ENCODE measurements around the gene UBN1.

UBN1 gene

GRCh38 chr16:4840984-4841383 lies 6.3 kb upstream of the UBN1 start:
- CTCF ChIA-PET = interaction anchor here (0.7 kb wide), 1 partner anchor 94 kb away, joined by 3 read pairs; no protein-coding TSS in a partner anchor
- Histone ChIP-seq H3K9me3 (ENCODE audit: control insufficient read depth, insufficient read depth, low read depth, low read length) (no peaks in the 10 kb centered on the region), H3K36me3 (ENCODE audit: control insufficient read depth in 2 of 2, insufficient read depth in 1 of 2, low read length in 2 of 2) (peaks cover 44 to 90% of the 10 kb centered on the region in 2 experiments), H3K4me1 (ENCODE audit: control insufficient read depth, insufficient read depth, low read length) (no peaks in the 10 kb centered on the region), H3K4me3 (ENCODE audit: low read depth, low read length) (no peak overlapping the region), H3K27ac (ENCODE audit: extremely low read depth, low read depth, low read length) (no peak overlapping the region)
- POLR2A ChIA-PET = interaction anchor here (0.5 to 1.1 kb wide), 2 partner anchors 16 to 204 kb away, joined by 4 to 5 read pairs; no protein-coding TSS in a partner anchor
- no peak for TF ChIP-seq ZNF768 (tag by site-specific recombination; IDR thresholded peaks at IDR 0.05)
- no peak for TF ChIP-seq ZEB2 (tag by site-specific recombination; IDR thresholded peaks at IDR 0.05)
- no peak for TF ChIP-seq ZNF544 (tag by site-specific recombination; IDR thresholded peaks at IDR 0.05)
- no peak for TF ChIP-seq ZBTB44 (tag by site-specific recombination; IDR thresholded peaks at IDR 0.05)
- TF ChIP-seq TSHZ1 (tag by site-specific recombination; IDR thresholded peaks at IDR 0.05; ENCODE audit: borderline replicate concordance) = no peak
- TF ChIP-seq BCL11A (tag by site-specific recombination; IDR thresholded peaks at IDR 0.05; ENCODE audit: low read depth) = no peak
- no peak for TF ChIP-seq ZNF148 (tag by site-specific recombination; IDR thresholded peaks at IDR 0.05; ENCODE audit: borderline replicate concordance)
- no peak for TF ChIP-seq ZSCAN18 (tag by site-specific recombination; IDR thresholded peaks at IDR 0.05)
- TF ChIP-seq ZNF704 (tag by site-specific recombination; IDR thresholded peaks at IDR 0.05) = no peak
- TF ChIP-seq SP7 (tag by site-specific recombination; IDR thresholded peaks at IDR 0.05) = no peak

- Histone ChIP-seq H3K9me3 (ENCODE audit: control insufficient read depth, insufficient read depth, low read depth, low read length) (no peaks in the 10 kb centered on the region), H3K36me3 (ENCODE audit: control insufficient read depth in 2 of 2, insufficient read depth in 1 of 2, low read length in 2 of 2) (peaks cover 23 to 41% of the 10 kb centered on the region in 2 experiments), H3K4me3 (ENCODE audit: low read depth, low read length) (peak overlapping the region; percentile 98), H3K27ac (ENCODE audit: extremely low read depth, low read depth, low read length) (peak overlapping the region; percentile 78), H3K4me1 (ENCODE audit: control insufficient read depth, insufficient read depth, low read length) (peaks cover 11% of the 10 kb centered on the region)
- POLR2A ChIA-PET = interaction anchor here (0.5 to 2.8 kb wide), 13 partner anchors 8 to 375 kb away, joined by 3 to 8 read pairs (median 4); partner anchors contain the start of genes ANKS3, DNAAF8, SEC14L5 and ZNF500
- CTCF ChIA-PET = interaction anchor here (1.1 kb wide), 1 partner anchor 109 kb away, joined by 3 read pairs; no protein-coding TSS in a partner anchor
- TF ChIP-seq SCRT2 (tag by site-specific recombination; IDR thresholded peaks at IDR 0.05) = peak; percentile 96
- no peak for TF ChIP-seq MZF1 (tag by site-specific recombination; IDR thresholded peaks at IDR 0.05; ENCODE audit: borderline replicate concordance)
- no peak for TF ChIP-seq ZNF571 (tag by site-specific recombination; IDR thresholded peaks at IDR 0.05)
- 0 out of 2 replicates have a peak, but pooled peaks have one; percentile 45 for TF ChIP-seq SCRT1 (tag by site-specific recombination; IDR thresholded peaks at IDR 0.05; ENCODE audit: borderline replicate concordance)
- TF ChIP-seq ZNF175 (tag by site-specific recombination; IDR thresholded peaks at IDR 0.05) = no peak
- TF ChIP-seq ZNF670 (tag by site-specific recombination; IDR thresholded peaks at IDR 0.05; ENCODE audit: low read depth) = no peak
- no peak for TF ChIP-seq ZNF138 (tag by site-specific recombination; IDR thresholded peaks at IDR 0.05; ENCODE audit: borderline replicate concordance)
- peak; percentile 51 for TF ChIP-seq SP2 (tag by site-specific recombination; IDR thresholded peaks at IDR 0.05)
- no peak for TF ChIP-seq ZNF623 (tag by site-specific recombination; IDR thresholded peaks at IDR 0.05)
- no peak for TF ChIP-seq ZNF747 (tag by site-specific recombination; IDR thresholded peaks at IDR 0.05)
- TF ChIP-seq YY2 (tag by site-specific recombination; IDR thresholded peaks at IDR 0.05) = no peak
- no peak for TF ChIP-seq HIC1 (tag by site-specific recombination; IDR thresholded peaks at IDR 0.05)
- TF ChIP-seq ZNF610 (tag by site-specific recombination; IDR thresholded peaks at IDR 0.05; ENCODE audit: borderline replicate concordance) = no peak
Measured at GRCh38 chr16:4846503-4846900, 779 bp upstream of the UBN1 start.

Data from HEK293 (cell line).